Colonic mucosa (tissue), 4 donors: Measurements from ENCODE around the gene RBM7. TPM values are rescaled to one million over a fixed set of nuclear protein-coding genes. Genes with fewer than 3 reads are reported as not detected.

Experiments
- DNase-seq: peaks from one replicate; pipeline ENCODE4 v3.0.0-alpha.2; 2020
- H3K27ac ChIP-seq: fragments of 200-600 bp; one replicate; pipeline ENCODE4 v1.8.0; 2021
- H3K27me3 ChIP-seq: fragments of 200-600 bp; one replicate; pipeline ENCODE4 v1.8.0; 2021
- H3K36me3 ChIP-seq: fragments of 200-600 bp; one replicate; pipeline ENCODE4 v1.8.0; 2021
- H3K4me1 ChIP-seq: fragments of 200-600 bp; one replicate; pipeline ENCODE4 v1.8.0; 2021; ENCODE audit warnings: mild to moderate bottlenecking
- H3K4me3 ChIP-seq: fragments of 200-600 bp; one replicate; pipeline ENCODE4 v1.8.0; 2021
- H3K9ac ChIP-seq, 2 donors: one replicate each; pipeline ENCODE4 v1.7.0; 2013; ENCODE audit warnings: control low read depth in 2 of 2, low read depth in 2 of 2, low read length in 2 of 2
- H3K9me3 ChIP-seq: fragments of 200-600 bp; one replicate; pipeline ENCODE4 v1.8.0; 2021
- intact Hi-C: fragments of 100-400 bp; cut with DNase I; formaldehyde crosslinking; loops from one replicate; pipeline ENCODE4 v1.14.1; 2022
- total RNA-seq, 2 donors: library from RNA; stranded (reverse); fragmentation: NEBNext Ultra II Directional in 1 of 2; extraction: Animal tissue kit (Norgen Biotek cat#: 25700) in 1 of 2; gene quantifications; one replicate each; pipeline ENCODE4 v1.2.1, GENCODE V29; 2021
- TF ChIP-seq, protein P1 (sequence below): fragments of 200-600 bp; IDR thresholded peaks from one replicate; pipeline ENCODE4 v1.8.0; 2022; ENCODE audit warnings: antibody characterized with exemption, mild to moderate bottlenecking
- donor health status: healthy.
- donor health status: DM: no; HTN: no; CAD: no.
- donor health status: DM: no; HTN: no; CAD: no.

RBM7 gene, protein sequence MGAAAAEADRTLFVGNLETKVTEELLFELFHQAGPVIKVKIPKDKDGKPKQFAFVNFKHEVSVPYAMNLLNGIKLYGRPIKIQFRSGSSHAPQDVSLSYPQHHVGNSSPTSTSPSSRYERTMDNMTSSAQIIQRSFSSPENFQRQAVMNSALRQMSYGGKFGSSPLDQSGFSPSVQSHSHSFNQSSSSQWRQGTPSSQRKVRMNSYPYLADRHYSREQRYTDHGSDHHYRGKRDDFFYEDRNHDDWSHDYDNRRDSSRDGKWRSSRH
- 10 to 100 TPM; 28.3 to 41.1 TPM for total RNA-seq

DNA sequence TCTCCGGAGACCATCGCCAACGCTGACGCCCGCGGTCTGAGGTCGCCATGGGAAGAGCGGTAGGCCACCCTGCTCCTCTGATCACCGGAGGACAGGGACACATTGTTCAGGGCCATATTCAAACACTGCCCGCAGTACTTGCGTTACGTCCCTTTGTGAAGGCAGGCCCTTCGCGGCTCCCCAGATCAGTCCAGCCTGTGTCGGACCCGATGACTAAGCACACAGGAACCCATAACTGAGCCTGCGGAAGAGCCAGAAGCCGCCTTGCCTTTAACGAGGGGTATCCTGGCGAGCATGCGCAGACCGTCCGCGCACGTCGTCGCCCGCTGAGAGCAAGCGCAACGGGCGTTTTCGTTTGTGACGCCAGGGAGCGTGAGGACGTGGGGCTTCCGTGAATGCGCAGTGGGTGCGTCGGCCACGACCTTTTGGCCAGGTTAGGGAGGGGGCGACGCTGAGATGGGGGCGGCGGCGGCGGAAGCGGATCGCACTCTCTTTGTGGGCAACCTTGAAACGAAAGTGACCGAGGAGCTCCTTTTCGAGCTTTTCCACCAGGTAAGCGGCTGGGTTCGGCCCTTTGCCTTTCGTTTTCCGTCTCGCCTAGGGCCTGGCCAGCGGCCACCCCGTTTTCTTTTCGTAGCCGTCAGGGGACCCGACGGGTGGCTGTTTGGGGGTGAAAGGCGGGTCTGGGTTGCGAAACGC, at the start of gene RBM7, which contains the start of gene C11orf71:
Gene RBM7 (plus strand): TSS at position 451 of the 699 bp plus-strand sequence. CDS start 6 bp downstream, at position 457.
Gene C11orf71 (minus strand): TSS at position 296 of the 699 bp plus-strand sequence. CDS start 180 bp downstream, at position 116.
- TF ChIP-seq, protein P1, sequence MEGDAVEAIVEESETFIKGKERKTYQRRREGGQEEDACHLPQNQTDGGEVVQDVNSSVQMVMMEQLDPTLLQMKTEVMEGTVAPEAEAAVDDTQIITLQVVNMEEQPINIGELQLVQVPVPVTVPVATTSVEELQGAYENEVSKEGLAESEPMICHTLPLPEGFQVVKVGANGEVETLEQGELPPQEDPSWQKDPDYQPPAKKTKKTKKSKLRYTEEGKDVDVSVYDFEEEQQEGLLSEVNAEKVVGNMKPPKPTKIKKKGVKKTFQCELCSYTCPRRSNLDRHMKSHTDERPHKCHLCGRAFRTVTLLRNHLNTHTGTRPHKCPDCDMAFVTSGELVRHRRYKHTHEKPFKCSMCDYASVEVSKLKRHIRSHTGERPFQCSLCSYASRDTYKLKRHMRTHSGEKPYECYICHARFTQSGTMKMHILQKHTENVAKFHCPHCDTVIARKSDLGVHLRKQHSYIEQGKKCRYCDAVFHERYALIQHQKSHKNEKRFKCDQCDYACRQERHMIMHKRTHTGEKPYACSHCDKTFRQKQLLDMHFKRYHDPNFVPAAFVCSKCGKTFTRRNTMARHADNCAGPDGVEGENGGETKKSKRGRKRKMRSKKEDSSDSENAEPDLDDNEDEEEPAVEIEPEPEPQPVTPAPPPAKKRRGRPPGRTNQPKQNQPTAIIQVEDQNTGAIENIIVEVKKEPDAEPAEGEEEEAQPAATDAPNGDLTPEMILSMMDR, result no peak
- Histone ChIP-seq H3K9ac (peak within 1 kb of the TSS; percentile 94 to 99), H3K4me1 (peaks cover 14% of the 10 kb centered on the region), H3K9me3 (no peaks in the 10 kb centered on the region), H3K27me3 (no peaks in the 10 kb centered on the region), H3K27ac (peak within 1 kb of the TSS; percentile 98), H3K36me3 (peaks cover 4% of the 10 kb centered on the region), H3K4me3 (peak within 1 kb of the TSS; percentile 72)
- peak; percentile 98 for DNase-seq
- intact Hi-C loops, result loop anchor here (5.0 to 10.0 kb wide), 2 partner anchors 37 to 56 kb away; partner anchors contain the start of gene REXO2

DNA sequence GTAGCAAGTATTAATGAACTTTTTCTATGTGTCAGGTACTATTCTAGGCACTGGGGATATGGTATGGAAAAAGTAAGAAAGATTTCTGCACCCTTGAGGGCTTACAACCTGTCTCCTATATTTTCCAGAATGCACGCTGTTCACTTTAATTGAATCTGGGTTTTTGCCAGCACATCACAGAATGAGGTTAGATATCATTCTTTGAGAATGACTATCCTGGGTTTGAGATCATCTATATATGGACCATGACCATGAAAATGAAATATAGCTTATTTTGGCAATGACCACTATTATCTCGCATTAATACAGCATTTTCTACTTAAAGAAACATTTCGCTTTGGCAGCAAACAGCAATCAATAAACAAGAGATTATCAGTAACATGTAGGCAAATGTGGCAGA, 47.0 kb upstream of the RBM7 start:
- Histone ChIP-seq H3K27me3 (no peaks in the 10 kb centered on the region), H3K27ac (no peak overlapping the region), H3K9ac (no peak overlapping the region), H3K9me3 (no peaks in the 10 kb centered on the region), H3K4me3 (no peak overlapping the region), H3K36me3 (no peaks in the 10 kb centered on the region), H3K4me1 (no peaks in the 10 kb centered on the region)
- intact Hi-C loops, result no loop called here
- DNase-seq, result no peak
- TF ChIP-seq, protein P1, result no peak

DNA sequence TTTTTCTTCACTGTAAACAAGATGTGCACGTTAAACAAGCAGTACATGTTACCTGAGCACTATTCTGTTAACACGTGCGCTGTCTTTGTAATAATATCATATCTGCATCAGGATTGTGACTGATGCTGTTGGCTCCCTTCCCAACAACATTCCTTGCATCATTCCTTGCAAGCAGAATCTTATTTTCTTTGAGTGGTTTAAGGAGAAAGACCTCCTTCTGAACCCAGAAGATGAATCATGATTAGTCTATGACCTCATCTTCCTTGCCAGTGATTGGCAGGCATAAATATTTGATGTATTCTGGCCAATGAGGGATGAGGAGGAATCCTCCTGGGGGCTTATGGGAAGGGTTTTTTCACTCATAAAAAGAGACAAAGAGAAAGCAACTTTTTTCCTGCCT, 46.4 kb upstream of the RBM7 start:
- no peak overlapping the region for H3K9ac ChIP-seq
- H3K4me1 ChIP-seq, result no peaks in the 10 kb centered on the region
- TF ChIP-seq, protein P1, result no peak
- DNase-seq, result no peak
- no peaks in the 10 kb centered on the region for H3K9me3 ChIP-seq
- H3K36me3 ChIP-seq, result no peaks in the 10 kb centered on the region
- intact Hi-C loops, result no loop called here
- no peaks in the 10 kb centered on the region for H3K27me3 ChIP-seq
- H3K27ac ChIP-seq, result no peak overlapping the region
- H3K4me3 ChIP-seq, result no peak overlapping the region

DNA sequence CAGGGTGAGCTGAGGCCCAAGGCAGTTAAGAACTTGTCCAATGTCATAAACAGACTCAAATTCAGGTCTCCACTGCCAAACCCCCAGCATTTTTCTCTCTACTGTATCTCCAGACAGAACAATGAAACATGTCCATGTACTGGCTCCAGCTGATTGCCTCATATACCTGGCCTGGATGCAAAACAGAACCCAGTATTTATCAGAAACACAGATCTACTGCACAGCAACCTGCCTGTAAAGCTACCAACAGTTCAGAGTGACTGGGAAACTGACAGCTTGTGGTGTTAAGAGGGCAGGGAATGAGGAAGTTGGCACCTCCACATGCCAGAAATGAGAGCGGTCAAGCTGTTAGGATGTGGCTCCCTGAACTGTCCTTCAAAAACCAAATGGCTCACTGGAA, 41.8 kb upstream of the RBM7 start:
- Histone ChIP-seq H3K9me3 (no peaks in the 10 kb centered on the region), H3K27me3 (no peaks in the 10 kb centered on the region), H3K4me3 (no peak overlapping the region), H3K9ac (no peak overlapping the region), H3K27ac (no peak overlapping the region), H3K4me1 (no peaks in the 10 kb centered on the region), H3K36me3 (no peaks in the 10 kb centered on the region)
- TF ChIP-seq, protein P1, result no peak
- intact Hi-C loops, result no loop called here
- DNase-seq, result peak; percentile 18

DNA sequence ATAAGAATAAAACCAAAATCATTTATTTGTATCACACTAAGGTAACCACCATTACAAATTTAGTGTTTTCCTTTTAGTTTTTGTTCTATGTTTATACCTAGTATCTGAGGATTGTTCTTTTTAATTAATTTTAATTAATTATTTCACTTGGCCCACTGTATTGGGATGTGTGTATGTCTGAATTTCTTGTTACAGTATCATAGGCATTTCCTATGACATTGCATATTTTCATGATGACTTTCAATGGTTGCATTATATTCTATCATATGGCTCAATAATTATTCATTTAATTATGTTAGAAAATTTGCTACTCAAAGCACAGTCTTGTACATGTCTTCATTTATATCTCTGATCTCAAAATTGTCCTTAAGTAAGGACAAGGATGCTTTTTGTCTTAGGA, 41.1 kb upstream of the RBM7 start:
- no peaks in the 10 kb centered on the region for H3K36me3 ChIP-seq
- H3K4me1 ChIP-seq, result no peaks in the 10 kb centered on the region
- no peak overlapping the region for H3K27ac ChIP-seq
- no peak overlapping the region for H3K9ac ChIP-seq
- H3K9me3 ChIP-seq, result no peaks in the 10 kb centered on the region
- no peak overlapping the region for H3K4me3 ChIP-seq
- no peak for DNase-seq
- TF ChIP-seq, protein P1, result no peak
- H3K27me3 ChIP-seq, result no peaks in the 10 kb centered on the region
- intact Hi-C loops, result no loop called here
